WTC11 (cell line): Measurements from ENCODE around the gene WTIP. TPM values are rescaled to one million over a fixed set of nuclear protein-coding genes. Genes with fewer than 3 reads are reported as not detected.

ENCODE experiments used
- ATAC-seq: fragments of 200-7000 bp; cut with Tn5 transposase; 2 replicates; pipeline ENCODE4 v1.10.0; 2021; ENCODE audit warnings: mild to moderate bottlenecking, moderate library complexity
- CTCF ChIA-PET: fragments of 300-600 bp; sonication (Branson Sonifier 250); formaldehyde crosslinking; loops from one replicate; lab custom pipeline; 2021; ENCODE audit warnings: antibody characterized with exemption; lab: Charles Lee
- POLR2A ChIA-PET: fragments of 350-600 bp; sonication (Branson Sonifier 250); formaldehyde crosslinking; loops from one replicate; lab custom pipeline; 2021; ENCODE audit warnings: antibody characterized with exemption; lab: Charles Lee
- DNase-seq: peaks from one replicate; pipeline ENCODE4 v3.0.0; 2021; ENCODE audit warnings: low spot score
- H3K27ac Mint-ChIP-seq: 2 replicates; pipeline ENCODE4 v1.8.0; 2021; ENCODE audit warnings: mixed read lengths
- H3K27me3 Mint-ChIP-seq: 2 replicates; pipeline ENCODE4 v1.8.0; 2021; ENCODE audit warnings: low read depth, mild to moderate bottlenecking, moderate library complexity, mixed read lengths
- H3K36me3 Mint-ChIP-seq: 2 replicates; pipeline ENCODE4 v1.8.0; 2021; ENCODE audit warnings: mixed read lengths
- H3K4me1 Mint-ChIP-seq: 2 replicates; pipeline ENCODE4 v1.8.0; 2022; ENCODE audit warnings: mixed read lengths
- H3K4me3 Mint-ChIP-seq: 2 replicates; pipeline ENCODE4 v1.8.0; 2021; ENCODE audit warnings: mild to moderate bottlenecking, moderate library complexity, mixed read lengths
- H3K9me3 Mint-ChIP-seq: 2 replicates; pipeline ENCODE4 v1.8.0; 2021; ENCODE audit warnings: mixed read lengths
- ARID4B ChIP-seq: sonication (generic); formaldehyde crosslinking; IDR thresholded peaks from 2 replicates; pipeline ENCODE4 v1.8.0; 2023; ENCODE audit warnings: missing genetic modification reagents, mild to moderate bottlenecking, borderline replicate concordance
- ATF6 ChIP-seq: sonication (generic); formaldehyde crosslinking; IDR thresholded peaks from 2 replicates; pipeline ENCODE4 v1.8.1; 2023; ENCODE audit warnings: mild to moderate bottlenecking, missing genetic modification reagents
- CTCF ChIP-seq: fragments of 200-600 bp; IDR thresholded peaks from 2 replicates; pipeline ENCODE4 v1.8.0; 2022; ENCODE audit warnings: antibody characterized with exemption
- FOXP4 ChIP-seq: sonication (generic); formaldehyde crosslinking; IDR thresholded peaks from 2 replicates; pipeline ENCODE4 v1.8.0; 2022; ENCODE audit warnings: mild to moderate bottlenecking, missing genetic modification reagents
- IRF1 ChIP-seq: sonication (generic); formaldehyde crosslinking; IDR thresholded peaks from 2 replicates; pipeline ENCODE4 v1.8.0; 2023; ENCODE audit warnings: missing genetic modification reagents
- JUN ChIP-seq: sonication (generic); formaldehyde crosslinking; IDR thresholded peaks from 2 replicates; pipeline ENCODE4 v1.8.0; 2023; ENCODE audit warnings: mild to moderate bottlenecking, missing genetic modification reagents
- NFATC4 ChIP-seq: fragments of 250-450 bp; sonication (Bioruptor Pico); IDR thresholded peaks from 2 replicates; pipeline ENCODE4 v1.9.0; 2021; ENCODE audit warnings: mild to moderate bottlenecking
- NFE2L1 ChIP-seq: sonication (generic); formaldehyde crosslinking; IDR thresholded peaks from 2 replicates; pipeline ENCODE4 v1.8.1; 2023; ENCODE audit warnings: missing genetic modification reagents
- NFYB ChIP-seq: sonication (generic); formaldehyde crosslinking; conservative IDR thresholded peaks from 2 replicates; pipeline ENCODE4 v1.8.0; 2022; ENCODE audit warnings: low read depth, missing genetic modification reagents
- RELA ChIP-seq: sonication (generic); formaldehyde crosslinking; IDR thresholded peaks from 2 replicates; pipeline ENCODE4 v1.8.1; 2022; ENCODE audit warnings: missing genetic modification reagents, mild to moderate bottlenecking, borderline replicate concordance
- SMAD3 ChIP-seq: sonication (generic); formaldehyde crosslinking; IDR thresholded peaks from 2 replicates; pipeline ENCODE4 v1.8.0; 2022; ENCODE audit warnings: missing genetic modification reagents, mild to moderate bottlenecking, borderline replicate concordance
- STAT6 ChIP-seq: sonication (generic); formaldehyde crosslinking; conservative IDR thresholded peaks from 2 replicates; pipeline ENCODE4 v1.8.1; 2023; ENCODE audit warnings: mild to moderate bottlenecking, low read depth, missing genetic modification reagents, moderate library complexity
- total RNA-seq: library from RNA; stranded (reverse); gene quantifications from 3 replicates; pipeline ENCODE4 v1.2.3, GENCODE V29; 2021

Gene WTIP
- total RNA-seq, 1 experiment from 2014 or later, result 14.3 TPM

GRCh38 chr19:34519602-34520001 is 38.0 kb downstream of the WTIP start (continued):
- TF ChIP-seq STAT6 (CRISPR knock-in tag) (no peak), RELA (no peak), FOXP4 (no peak), IRF1 (CRISPR knock-in tag) (no peak), NFATC4 (CRISPR knock-in tag) (no peak), NFYB (CRISPR knock-in tag) (no peak)

GRCh38 chr19:34523408-34523807 is 41.9 kb downstream of the WTIP start:
- no peak for TF ChIP-seq SMAD3 (CRISPR knock-in tag)
- TF ChIP-seq JUN, result no peak
- no peak for TF ChIP-seq CTCF
- no peak for TF ChIP-seq NFE2L1 (CRISPR knock-in tag)
- TF ChIP-seq ATF6 (CRISPR knock-in tag), result no peak
- no peak for TF ChIP-seq ARID4B
- Mint-ChIP-seq H3K36me3 (peaks cover 9% of the 10 kb centered on the region; the same call in 1 of the 2 replicates), H3K27ac (no peak overlapping the region), H3K4me1 (peaks cover 4% of the 10 kb centered on the region), H3K4me3 (no peak overlapping the region), H3K9me3 (peaks cover 45% of the 10 kb centered on the region), H3K27me3 (peaks cover 34% of the 10 kb centered on the region)
- DNase-seq (no peak), ATAC-seq (no peak)
- ChIA-PET CTCF (no interaction called here), POLR2A (no interaction called here)
